Suprapubic skin (tissue), 4 donors: ENCODE measurements around the gene SPTY2D1.

Experiments
- EP300 ChIP-seq: sonication (generic); formaldehyde crosslinking; IDR thresholded peaks from one replicate; pipeline ENCODE4 v1.6.1; 2017; ENCODE audit warnings: antibody characterized with exemption
- POLR2A ChIP-seq, 2 donors: fragments of 450-650 bp; IDR thresholded peaks; one replicate each; pipeline ENCODE4 v1.6.1; 2017; ENCODE audit warnings: antibody characterized with exemption in 2 of 2, mild to moderate bottlenecking in 2 of 2, moderate library complexity in 2 of 2
- POLR2AphosphoS5 ChIP-seq, 3 donors: sonication (generic); formaldehyde crosslinking; IDR thresholded peaks; one replicate each; pipeline ENCODE4 v1.6.1; 2017; ENCODE audit warnings: antibody characterized with exemption in 3 of 3
- TF ChIP-seq, protein P1 (sequence below), 2 donors: fragments of 200-600 bp in 1 of 2; fragments of 450-650 bp in 1 of 2; sonication (generic) in 1 of 2; IDR thresholded peaks; one replicate each; pipeline ENCODE4 v1.5.1; 2016 to 2019; ENCODE audit warnings: antibody characterized with exemption in 2 of 2, mild to moderate bottlenecking in 1 of 2, moderate library complexity in 1 of 2

DNA sequence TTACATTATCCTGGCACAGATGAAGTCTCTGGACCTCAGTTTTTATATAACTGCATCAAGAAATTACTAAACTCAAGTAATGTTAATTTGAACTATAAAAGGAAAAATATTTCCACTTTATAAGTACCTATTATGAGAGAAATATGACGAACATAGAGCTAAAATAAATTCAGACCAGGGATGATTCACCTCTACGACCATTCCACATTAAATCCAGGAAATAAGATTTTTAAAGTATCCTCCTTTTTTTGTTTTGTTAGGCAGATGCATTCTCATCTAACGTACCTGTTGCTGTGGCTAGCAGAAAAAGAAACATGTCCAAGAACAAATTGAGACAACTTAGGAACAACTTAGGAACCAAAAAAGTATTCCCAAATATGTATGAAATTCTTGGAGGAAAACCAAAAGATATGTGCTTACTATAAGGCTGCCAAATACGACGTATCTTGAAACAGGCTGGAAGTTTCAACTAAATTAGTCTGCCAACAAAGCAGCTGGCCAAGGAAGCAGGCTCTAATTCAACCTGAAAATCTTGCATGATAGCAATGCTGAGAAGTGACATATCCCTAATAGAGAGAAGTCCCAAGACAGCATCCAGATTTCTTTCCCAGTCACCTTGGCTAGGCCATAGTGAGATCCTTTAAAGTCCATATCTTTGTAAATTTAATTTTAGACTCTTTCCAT lies 15.7 kb downstream of the SPTY2D1 start:
- TF ChIP-seq, protein P1, sequence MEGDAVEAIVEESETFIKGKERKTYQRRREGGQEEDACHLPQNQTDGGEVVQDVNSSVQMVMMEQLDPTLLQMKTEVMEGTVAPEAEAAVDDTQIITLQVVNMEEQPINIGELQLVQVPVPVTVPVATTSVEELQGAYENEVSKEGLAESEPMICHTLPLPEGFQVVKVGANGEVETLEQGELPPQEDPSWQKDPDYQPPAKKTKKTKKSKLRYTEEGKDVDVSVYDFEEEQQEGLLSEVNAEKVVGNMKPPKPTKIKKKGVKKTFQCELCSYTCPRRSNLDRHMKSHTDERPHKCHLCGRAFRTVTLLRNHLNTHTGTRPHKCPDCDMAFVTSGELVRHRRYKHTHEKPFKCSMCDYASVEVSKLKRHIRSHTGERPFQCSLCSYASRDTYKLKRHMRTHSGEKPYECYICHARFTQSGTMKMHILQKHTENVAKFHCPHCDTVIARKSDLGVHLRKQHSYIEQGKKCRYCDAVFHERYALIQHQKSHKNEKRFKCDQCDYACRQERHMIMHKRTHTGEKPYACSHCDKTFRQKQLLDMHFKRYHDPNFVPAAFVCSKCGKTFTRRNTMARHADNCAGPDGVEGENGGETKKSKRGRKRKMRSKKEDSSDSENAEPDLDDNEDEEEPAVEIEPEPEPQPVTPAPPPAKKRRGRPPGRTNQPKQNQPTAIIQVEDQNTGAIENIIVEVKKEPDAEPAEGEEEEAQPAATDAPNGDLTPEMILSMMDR (IDR thresholded peaks at IDR 0.05) = no peak
- TF ChIP-seq POLR2A (IDR thresholded peaks at IDR 0.05) = no peak
- TF ChIP-seq POLR2AphosphoS5 (IDR thresholded peaks at IDR 0.05) = no peak
- no peak for TF ChIP-seq EP300
